Skeletal muscle tissue (tissue), 4 donors: ENCODE results near the gene VAV1. TPM values are rescaled to one million over a fixed set of nuclear protein-coding genes. Genes with fewer than 3 reads are reported as not detected.
"Not testable (repeated sequence)": the region's sequence is repeated elsewhere in the genome, so short reads cannot be mapped to it uniquely, and the experiment has no call there.

Source experiments
- H3K27ac ChIP-seq: one replicate; pipeline ENCODE4 v1.7.0; 2013; ENCODE audit warnings: mild to moderate bottlenecking, low read depth, low read length, inconsistent platforms
- H3K27me3 ChIP-seq, 3 donors: one replicate each; pipeline ENCODE4 v1.7.0; 2013; ENCODE audit warnings: low read length in 3 of 3; ENCODE audit not compliant: control insufficient read depth in 3 of 3, insufficient read depth in 3 of 3
- H3K36me3 ChIP-seq, 3 donors: one replicate each; pipeline ENCODE4 v1.7.0; 2013; ENCODE audit warnings: low read length in 3 of 3; ENCODE audit not compliant: control insufficient read depth in 3 of 3, insufficient read depth in 3 of 3
- H3K4me1 ChIP-seq, 3 donors: one replicate each; pipeline ENCODE4 v1.7.0; 2013; ENCODE audit warnings: low read length in 3 of 3, mild to moderate bottlenecking in 3 of 3; ENCODE audit not compliant: control insufficient read depth in 3 of 3, insufficient read depth in 3 of 3
- H3K4me3 ChIP-seq, 3 donors: one replicate each; pipeline ENCODE4 v1.7.0; 2013; ENCODE audit warnings: low read length in 3 of 3
- H3K9ac ChIP-seq, 3 donors: one replicate each; pipeline ENCODE4 v1.7.0; 2013; ENCODE audit warnings: low read length in 3 of 3, mild to moderate bottlenecking in 3 of 3, moderate library complexity in 2 of 3, low read depth in 1 of 3
- H3K9me3 ChIP-seq, 3 donors: one replicate each; pipeline ENCODE4 v1.7.0; 2013; ENCODE audit warnings: low read length in 3 of 3; ENCODE audit not compliant: control insufficient read depth in 3 of 3
- total RNA-seq: library from RNA; depleted of rRNA; stranded (reverse); fragments of >200 nt; gene quantifications from one replicate; pipeline ENCODE4 v1.2.3, GENCODE V29; 2014
- donor health status: Osteomylitis.

Gene VAV1
- total RNA-seq, 1 donor from 2014 or later, result 4.7 TPM

- H3K36me3 ChIP-seq, H3K4me3 ChIP-seq, H3K9ac ChIP-seq, H3K27ac ChIP-seq, H3K27me3 ChIP-seq, H3K9me3 ChIP-seq, H3K4me1 ChIP-seq: not testable (repeated sequence)
Measured at GRCh38 chr19:6869151-6869882, 96.8 kb downstream of the VAV1 start.

- H3K27me3 ChIP-seq, result peaks cover 0 to 5% (median 4%) of the 10 kb centered on the region in 3 donors
- H3K4me1 ChIP-seq, result no peaks in the 10 kb centered on the region
- H3K27ac ChIP-seq, result no peak overlapping the region
- H3K9me3 ChIP-seq, result peaks cover 0 to 2% (median 0%) of the 10 kb centered on the region in 3 donors
- H3K9ac ChIP-seq, result no peak overlapping the region
- H3K4me3 ChIP-seq, result no peak overlapping the region
- H3K36me3 ChIP-seq, result no peaks in the 10 kb centered on the region
Measured at GRCh38 chr19:6873708-6874431, 101.4 kb downstream of the VAV1 start.

GRCh38 chr19:6875218-6875617 lies 102.7 kb downstream of the VAV1 start:
- no peak overlapping the region for H3K9ac ChIP-seq
- no peak overlapping the region for H3K27ac ChIP-seq
- no peaks in the 10 kb centered on the region for H3K4me1 ChIP-seq
- no peak overlapping the region for H3K4me3 ChIP-seq
- H3K9me3 ChIP-seq, result peaks cover 0 to 4% (median 2%) of the 10 kb centered on the region in 3 donors
- no peaks in the 10 kb centered on the region for H3K36me3 ChIP-seq
- peaks cover 4 to 5% (median 5%) of the 10 kb centered on the region in 3 donors for H3K27me3 ChIP-seq

GRCh38 chr19:6876748-6877147 lies 104.2 kb downstream of the VAV1 start:
- H3K27ac ChIP-seq, result no peak overlapping the region

DNA sequence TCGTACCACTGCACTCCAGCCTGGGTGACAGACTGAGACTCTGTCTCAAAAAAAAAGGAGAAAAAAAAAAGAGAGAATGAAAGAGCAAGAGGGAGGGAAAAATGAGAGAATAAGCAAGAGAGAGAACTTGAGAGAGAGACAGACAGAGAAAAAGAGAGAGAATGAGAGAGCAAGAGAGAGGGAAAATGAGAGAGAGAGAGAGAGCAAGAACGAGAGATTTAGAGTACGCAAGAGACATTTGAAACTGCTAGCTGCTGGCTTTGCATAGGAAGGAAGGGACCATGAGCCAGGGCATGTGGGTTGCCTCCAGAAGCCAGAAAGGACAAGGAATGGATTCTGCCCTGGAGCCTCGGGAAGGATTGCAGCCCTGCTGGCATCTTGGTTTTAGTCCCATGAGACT lies 105.3 kb downstream of the VAV1 start:
- Histone ChIP-seq H3K9me3 (peaks cover 0 to 4% (median 2%) of the 10 kb centered on the region in 3 donors), H3K9ac (no peak overlapping the region), H3K4me1 (no peaks in the 10 kb centered on the region), H3K27me3 (peaks cover 4 to 8% (median 5%) of the 10 kb centered on the region in 3 donors), H3K4me3 (no peak overlapping the region), H3K36me3 (no peaks in the 10 kb centered on the region), H3K27ac (no peak overlapping the region)

More at GRCh38 chr19:6876748-6877147, 104.2 kb downstream of the VAV1 start:
- Histone ChIP-seq H3K36me3 (no peaks in the 10 kb centered on the region), H3K9me3 (peaks cover 0 to 4% (median 2%) of the 10 kb centered on the region in 3 donors), H3K27me3 (peaks cover 4 to 8% (median 5%) of the 10 kb centered on the region in 3 donors), H3K4me1 (no peaks in the 10 kb centered on the region), H3K4me3 (no peak overlapping the region), H3K9ac (no peak overlapping the region)

DNA sequence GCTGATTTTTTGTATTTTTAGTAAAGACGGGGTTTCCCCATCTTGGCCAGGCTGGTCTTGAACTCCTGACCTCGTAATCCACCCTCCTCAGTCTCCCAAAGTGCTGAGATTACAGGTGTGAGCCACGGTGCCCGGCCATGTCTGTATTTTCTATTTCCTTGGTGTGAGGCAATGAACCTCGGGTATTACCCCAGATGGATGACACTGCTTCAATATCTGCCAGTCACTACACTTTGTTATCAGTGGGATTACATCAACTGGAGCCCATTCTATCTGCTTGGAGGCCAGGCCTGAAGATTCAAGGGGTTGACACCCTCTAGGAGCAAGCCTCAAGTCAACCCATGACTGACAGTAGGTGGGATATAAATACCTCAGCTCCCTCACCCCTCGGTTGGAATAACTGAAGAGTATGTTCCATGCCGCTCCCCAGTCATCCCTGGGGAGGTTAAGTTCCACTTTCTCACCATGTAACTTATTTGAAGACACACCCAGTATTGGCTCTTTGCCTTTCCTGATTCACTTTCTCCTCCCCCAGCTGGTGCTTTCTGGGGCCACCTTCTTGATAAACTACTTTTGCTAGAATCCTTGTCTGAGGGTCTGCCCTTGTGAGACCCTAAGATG lies 113.9 kb downstream of the VAV1 start:
- H3K4me1 ChIP-seq, result no peaks in the 10 kb centered on the region
- H3K27ac ChIP-seq, result no peak overlapping the region
- H3K36me3 ChIP-seq, result no peaks in the 10 kb centered on the region
- no peak overlapping the region for H3K9ac ChIP-seq
- H3K27me3 ChIP-seq, result peaks cover 0 to 8% (median 0%) of the 10 kb centered on the region in 3 donors
- no peaks in the 10 kb centered on the region for H3K9me3 ChIP-seq
- H3K4me3 ChIP-seq, result no peak overlapping the region

DNA sequence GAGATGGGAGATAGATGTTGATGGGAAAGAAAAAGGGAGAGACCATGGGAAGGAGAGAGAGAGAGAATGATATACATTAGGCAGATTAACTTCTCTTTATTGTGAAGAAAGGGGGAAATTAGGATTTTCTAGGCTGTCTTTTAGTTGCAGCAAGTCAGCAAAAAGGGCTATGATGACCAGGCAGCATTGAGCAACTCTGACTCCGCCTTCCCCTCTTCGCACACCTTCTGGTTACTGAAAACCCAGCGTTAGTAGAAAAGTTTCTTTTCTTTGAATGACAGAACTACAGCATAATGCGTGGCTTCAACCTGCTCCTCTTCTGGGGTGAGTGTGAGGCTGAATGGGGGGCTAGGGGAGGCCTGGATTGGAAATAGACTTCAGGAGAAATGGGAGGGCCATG lies 114.8 kb downstream of the VAV1 start, which contains the start of gene ADGRE1:
ADGRE1 (plus strand) TSS at position 264 of the 400 bp plus-strand sequence; CDS start at position 294, 30 bp downstream.
- no peaks in the 10 kb centered on the region for H3K9me3 ChIP-seq
- H3K4me3 ChIP-seq, result no peak within 1 kb of the TSS
- no peak within 1 kb of the TSS for H3K27ac ChIP-seq
- no peaks in the 10 kb centered on the region for H3K36me3 ChIP-seq
- no peak within 1 kb of the TSS for H3K9ac ChIP-seq
- no peaks in the 10 kb centered on the region for H3K4me1 ChIP-seq
- H3K27me3 ChIP-seq, result peaks cover 0 to 7% (median 0%) of the 10 kb centered on the region in 3 donors

DNA sequence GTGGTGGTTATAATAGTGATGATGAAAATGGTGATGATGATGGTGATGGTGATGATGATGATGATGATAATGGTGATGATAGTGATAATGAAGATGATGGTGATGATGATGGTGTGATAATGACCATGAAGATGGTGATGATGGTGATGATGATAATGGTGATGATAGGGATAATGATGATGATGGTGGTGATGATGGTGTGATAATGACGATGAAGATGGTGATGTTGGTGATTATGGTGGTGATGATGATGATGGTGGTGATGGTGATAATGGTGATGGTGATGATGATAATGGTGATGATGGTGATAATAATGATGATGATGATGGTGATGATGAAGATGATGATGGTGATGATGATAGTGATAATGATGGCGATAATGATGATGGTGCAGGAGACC lies 116.5 kb downstream of the VAV1 start:
- H3K36me3 ChIP-seq, result no peaks in the 10 kb centered on the region
- no peaks in the 10 kb centered on the region for H3K4me1 ChIP-seq
- H3K27ac ChIP-seq, result no peak overlapping the region
- H3K4me3 ChIP-seq, result no peak overlapping the region
- no peak overlapping the region for H3K9ac ChIP-seq
- H3K27me3 ChIP-seq, result peaks cover 0 to 7% (median 0%) of the 10 kb centered on the region in 3 donors
- no peaks in the 10 kb centered on the region for H3K9me3 ChIP-seq

DNA sequence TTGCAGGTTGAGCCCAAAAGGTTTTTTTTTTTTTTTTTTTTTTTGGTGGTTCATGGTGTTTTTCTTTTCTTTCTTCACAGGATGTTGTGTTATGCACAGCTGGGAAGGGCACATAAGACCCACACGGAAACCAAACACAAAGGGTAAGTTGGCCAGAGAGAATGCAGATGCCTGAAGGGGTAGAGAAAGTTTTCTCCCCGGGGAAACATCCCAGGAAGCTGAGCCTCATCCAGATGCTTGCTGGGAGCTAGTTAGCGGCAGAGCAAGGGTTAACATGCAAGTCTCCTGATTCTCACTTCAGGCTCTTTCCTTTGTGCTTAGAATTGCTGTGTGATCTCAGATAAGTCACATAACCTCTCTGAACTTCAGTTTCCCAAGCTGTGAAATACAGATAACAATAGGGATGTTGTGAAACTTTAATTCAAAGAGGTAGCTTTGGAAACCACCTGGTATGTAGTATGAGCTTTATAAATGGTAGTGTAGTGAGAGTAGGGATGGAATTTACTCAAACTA lies 117.9 kb downstream of the VAV1 start:
- Histone ChIP-seq H3K27me3 (peaks cover 0 to 7% (median 0%) of the 10 kb centered on the region in 3 donors), H3K4me1 (no peaks in the 10 kb centered on the region), H3K4me3 (no peak overlapping the region), H3K9ac (no peak overlapping the region), H3K9me3 (peaks cover 0 to 4% (median 0%) of the 10 kb centered on the region in 3 donors), H3K36me3 (no peaks in the 10 kb centered on the region), H3K27ac (no peak overlapping the region)
